Activated naive CD4-positive, alpha-beta T cell treated with anti-CD3 and anti-CD28 coated beads, Interleukin-2, amount 50 U/mL, for 24 hours (primary cell): Measurements from ENCODE around the gene ZNF445.
"Not testable (repeated sequence)": the region's sequence is repeated elsewhere in the genome, so short reads cannot be mapped to it uniquely, and the experiment has no call there.

Experiments used
- H3K27ac Mint-ChIP-seq: one replicate; pipeline ENCODE4 v1.8.0; 2021; ENCODE audit warnings: mild to moderate bottlenecking, mixed read lengths
- H3K27me3 Mint-ChIP-seq: one replicate; pipeline ENCODE4 v1.8.0; 2021; ENCODE audit warnings: mixed read lengths
- H3K36me3 Mint-ChIP-seq: one replicate; pipeline ENCODE4 v1.8.0; 2021; ENCODE audit warnings: mixed read lengths
- H3K4me1 Mint-ChIP-seq: one replicate; pipeline ENCODE4 v1.8.0; 2021; ENCODE audit warnings: mixed read lengths
- H3K4me3 Mint-ChIP-seq: one replicate; pipeline ENCODE4 v1.8.0; 2021; ENCODE audit warnings: mild to moderate bottlenecking, mixed read lengths
- H3K9me3 Mint-ChIP-seq: one replicate; pipeline ENCODE4 v1.8.0; 2021; ENCODE audit warnings: mixed read lengths

The ZNF445 gene

DNA sequence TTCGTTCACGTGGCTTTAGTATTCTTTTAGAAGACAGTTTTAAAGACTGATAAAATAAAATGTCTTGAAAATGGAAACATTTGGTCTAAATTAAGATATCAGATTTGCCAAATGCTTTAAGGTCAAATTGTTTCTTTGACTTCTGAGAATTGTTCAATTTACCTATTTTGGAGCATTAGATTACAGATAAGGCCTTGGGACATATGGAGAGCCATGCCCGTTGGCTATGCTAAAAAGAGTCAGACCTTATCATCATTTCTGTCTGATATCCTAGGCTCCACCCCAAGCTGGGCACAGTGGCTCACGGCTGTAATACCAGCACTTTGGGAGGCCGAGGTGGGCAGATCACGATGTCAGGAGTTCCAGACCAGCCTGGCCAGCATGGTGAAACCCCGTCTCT lies 13.0 kb downstream of the ZNF445 start:
- no peak overlapping the region for H3K27ac Mint-ChIP-seq
- H3K9me3 Mint-ChIP-seq: peaks cover 16% of the 10 kb centered on the region
- no peaks in the 10 kb centered on the region for H3K27me3 Mint-ChIP-seq
- no peak overlapping the region for H3K4me3 Mint-ChIP-seq
- peaks cover 32% of the 10 kb centered on the region for H3K36me3 Mint-ChIP-seq
- peaks cover 24% of the 10 kb centered on the region for H3K4me1 Mint-ChIP-seq

DNA sequence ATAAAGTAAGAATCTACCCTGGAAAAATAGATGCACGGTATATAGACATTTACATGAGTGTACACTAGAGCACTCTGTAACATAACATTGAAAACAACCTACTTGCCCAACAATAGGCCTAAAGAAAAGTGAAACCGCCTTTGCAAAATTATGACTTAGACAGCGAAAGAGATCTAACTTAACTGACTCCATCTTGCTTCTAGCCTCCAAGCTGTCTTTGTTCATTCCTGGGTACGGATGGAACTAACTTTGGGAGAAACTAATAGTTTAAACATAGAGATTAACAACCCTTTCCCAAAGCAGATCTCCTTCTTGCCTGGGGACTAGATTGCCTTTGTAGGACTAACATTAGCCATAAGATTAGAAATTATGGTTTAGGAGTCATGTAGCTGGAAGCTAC lies 17.4 kb downstream of the ZNF445 start:
- H3K4me3 Mint-ChIP-seq, H3K27ac Mint-ChIP-seq, H3K4me1 Mint-ChIP-seq, H3K27me3 Mint-ChIP-seq: not testable (repeated sequence)
- H3K9me3 Mint-ChIP-seq: peaks cover 16% of the 10 kb centered on the region
- peaks cover 47% of the 10 kb centered on the region for H3K36me3 Mint-ChIP-seq

DNA sequence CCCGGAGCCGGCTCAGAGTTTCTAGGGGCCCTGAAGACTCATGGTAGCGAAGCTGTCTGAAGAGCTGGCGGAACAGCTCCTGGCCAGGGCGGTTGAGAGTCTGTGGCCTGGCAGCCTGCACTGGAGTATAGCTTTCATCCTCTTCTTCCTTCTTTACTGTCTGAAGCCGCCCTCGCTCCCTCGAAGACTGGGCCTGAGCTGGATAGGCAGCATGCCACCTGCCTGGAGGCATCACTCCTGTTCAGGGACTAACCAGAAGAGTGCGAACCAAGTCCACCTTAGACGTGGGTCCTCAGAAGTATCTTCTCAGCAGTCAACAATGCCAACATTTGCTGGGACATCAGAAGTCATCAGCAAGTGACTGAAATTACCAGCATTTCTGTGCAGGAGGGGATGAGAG lies 22.2 kb downstream of the ZNF445 start:
- H3K27me3 Mint-ChIP-seq: no peaks in the 10 kb centered on the region
- peaks cover 5% of the 10 kb centered on the region for H3K9me3 Mint-ChIP-seq
- H3K27ac Mint-ChIP-seq: no peak overlapping the region
- H3K36me3 Mint-ChIP-seq: peaks cover 42% of the 10 kb centered on the region
- no peak overlapping the region for H3K4me3 Mint-ChIP-seq
- H3K4me1 Mint-ChIP-seq: peaks cover 4% of the 10 kb centered on the region

DNA sequence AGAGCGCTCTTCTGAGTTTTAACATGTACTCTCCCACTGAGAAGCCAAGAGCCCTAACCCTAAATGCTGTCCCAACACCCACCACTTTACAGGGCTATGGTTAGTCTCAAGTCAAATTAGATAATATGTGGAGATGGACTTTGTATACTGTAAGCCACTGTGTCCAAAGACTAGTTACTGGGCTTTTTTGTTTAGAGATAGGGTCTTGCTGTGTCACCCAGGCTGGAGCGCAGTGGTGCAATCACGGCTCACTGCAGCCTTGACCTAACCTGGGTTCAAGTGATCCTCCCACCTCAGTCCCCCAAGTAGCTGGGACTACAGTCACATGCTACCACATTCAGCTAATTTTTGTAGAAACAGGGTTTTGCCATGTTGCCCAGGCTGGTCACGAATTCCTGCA lies 23.2 kb downstream of the ZNF445 start:
- H3K36me3 Mint-ChIP-seq: peaks cover 41% of the 10 kb centered on the region
- H3K4me1 Mint-ChIP-seq: no peaks in the 10 kb centered on the region
- H3K9me3 Mint-ChIP-seq: peaks cover 2% of the 10 kb centered on the region
- H3K4me3 Mint-ChIP-seq: no peak overlapping the region
- no peak overlapping the region for H3K27ac Mint-ChIP-seq
- no peaks in the 10 kb centered on the region for H3K27me3 Mint-ChIP-seq

DNA sequence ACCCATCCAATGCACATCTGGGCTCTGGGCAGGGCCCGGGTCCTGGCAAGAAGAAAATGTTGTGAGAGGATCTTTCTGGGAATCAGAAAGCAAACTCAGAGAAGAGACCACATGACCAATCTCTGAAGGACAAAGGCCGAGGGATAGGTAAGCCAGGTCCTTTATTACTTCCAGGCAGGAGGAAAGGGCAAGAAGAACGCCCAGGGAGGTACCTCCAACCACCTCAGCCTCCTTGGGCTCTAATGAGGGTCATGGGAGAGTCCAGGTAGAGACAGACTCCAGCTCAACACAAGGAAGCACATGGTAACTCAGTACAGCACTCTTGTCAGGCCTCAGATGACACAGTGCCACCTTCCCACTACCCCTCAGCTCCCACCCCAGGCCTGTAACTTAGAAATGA lies 26.0 kb downstream of the ZNF445 start:
- Mint-ChIP-seq H3K9me3 (peaks cover 18% of the 10 kb centered on the region), H3K4me1 (no peaks in the 10 kb centered on the region), H3K27ac (no peak overlapping the region), H3K4me3 (no peak overlapping the region), H3K36me3 (peaks cover 58% of the 10 kb centered on the region), H3K27me3 (no peaks in the 10 kb centered on the region)

DNA sequence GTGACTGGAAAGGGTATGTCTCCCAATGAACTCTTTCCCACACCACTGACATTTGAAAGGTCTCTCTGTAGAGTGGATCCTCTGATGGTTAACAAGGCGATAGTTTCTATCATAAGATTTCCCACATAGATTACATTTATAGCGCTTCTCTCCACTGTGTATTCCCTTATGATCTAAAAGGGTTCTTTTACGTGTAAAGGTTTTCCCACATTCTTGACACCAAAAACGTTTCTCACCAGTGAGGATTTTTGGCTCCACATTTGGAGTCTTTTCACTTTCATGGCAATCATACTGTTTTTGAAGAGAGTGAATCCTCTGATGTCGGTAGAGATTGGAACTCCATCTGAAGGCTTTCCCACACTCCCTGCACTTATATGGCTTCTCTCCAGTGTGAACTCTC lies 30.5 kb downstream of the ZNF445 start:
- Mint-ChIP-seq H3K36me3 (peaks cover 55% of the 10 kb centered on the region), H3K4me3 (no peak overlapping the region), H3K27me3 (no peaks in the 10 kb centered on the region), H3K4me1 (peaks cover 22% of the 10 kb centered on the region), H3K9me3 (peaks cover 18% of the 10 kb centered on the region), H3K27ac (no peak overlapping the region)

DNA sequence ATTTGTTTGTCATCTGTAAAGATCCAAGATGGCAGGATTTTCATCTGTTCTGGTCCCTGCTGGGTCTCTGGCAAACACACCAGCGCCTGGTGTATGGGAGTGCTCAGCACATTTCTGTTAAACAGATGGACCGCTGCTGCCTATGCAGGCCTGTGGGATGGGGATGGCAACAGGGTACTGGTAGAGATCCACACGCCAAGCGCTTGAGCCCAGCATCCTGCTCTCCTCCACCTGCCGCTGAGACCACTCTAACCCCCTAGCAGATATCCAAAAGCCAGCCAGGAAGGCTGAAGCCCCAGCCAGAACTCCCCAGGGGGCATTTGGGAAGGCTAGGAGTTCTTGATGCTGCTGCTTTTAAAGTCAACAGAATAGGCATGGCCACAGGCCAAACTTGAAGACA lies 31.7 kb downstream of the ZNF445 start:
- Mint-ChIP-seq H3K27ac (peak overlapping the region; percentile 61), H3K27me3 (no peaks in the 10 kb centered on the region), H3K9me3 (peaks cover 18% of the 10 kb centered on the region), H3K4me1 (peaks cover 30% of the 10 kb centered on the region), H3K36me3 (peaks cover 54% of the 10 kb centered on the region), H3K4me3 (no peak overlapping the region)

DNA sequence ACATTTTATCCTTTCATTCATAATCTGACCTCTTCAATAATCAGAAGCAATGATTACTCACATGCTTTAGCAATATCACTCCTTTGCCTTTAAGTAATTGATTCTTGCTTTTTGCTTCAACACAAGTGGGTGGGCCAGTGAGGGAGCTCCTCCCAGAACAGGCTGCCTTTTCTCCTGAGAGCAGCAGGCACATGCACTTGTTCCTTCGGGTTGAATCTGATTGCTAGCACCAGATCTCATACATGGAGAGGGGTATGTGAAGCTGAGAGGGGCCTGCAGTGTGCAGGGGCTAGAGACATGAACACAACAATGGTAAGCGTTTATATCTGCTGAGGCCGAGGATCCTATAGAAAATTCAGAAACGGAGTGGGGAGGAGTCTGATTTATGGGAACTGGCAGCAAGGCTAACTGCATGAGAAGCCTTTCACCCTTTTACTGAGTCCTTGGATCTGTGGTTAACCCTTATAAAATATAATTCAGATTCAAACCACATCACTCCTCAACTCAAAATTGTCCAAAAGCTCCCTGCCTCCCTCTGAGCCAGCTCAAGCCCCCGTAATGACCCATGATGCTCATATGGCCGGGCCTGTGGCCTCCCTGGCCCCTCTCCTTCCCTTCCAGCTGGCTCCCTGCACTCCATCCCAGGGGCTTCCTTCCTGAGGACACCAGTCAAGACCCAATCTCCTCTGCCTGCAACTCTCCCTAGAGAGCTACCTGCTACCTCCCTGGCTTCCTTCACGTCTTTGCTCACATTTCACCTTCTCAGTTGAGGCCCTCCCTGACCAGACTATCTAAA lies 32.4 kb downstream of the ZNF445 start:
- H3K9me3 Mint-ChIP-seq: peaks cover 18% of the 10 kb centered on the region
- no peaks in the 10 kb centered on the region for H3K27me3 Mint-ChIP-seq
- H3K36me3 Mint-ChIP-seq: peaks cover 47% of the 10 kb centered on the region
- H3K4me1 Mint-ChIP-seq: peaks cover 37% of the 10 kb centered on the region
- H3K4me3 Mint-ChIP-seq: no peak overlapping the region
- peak overlapping the region; percentile 61 for H3K27ac Mint-ChIP-seq

DNA sequence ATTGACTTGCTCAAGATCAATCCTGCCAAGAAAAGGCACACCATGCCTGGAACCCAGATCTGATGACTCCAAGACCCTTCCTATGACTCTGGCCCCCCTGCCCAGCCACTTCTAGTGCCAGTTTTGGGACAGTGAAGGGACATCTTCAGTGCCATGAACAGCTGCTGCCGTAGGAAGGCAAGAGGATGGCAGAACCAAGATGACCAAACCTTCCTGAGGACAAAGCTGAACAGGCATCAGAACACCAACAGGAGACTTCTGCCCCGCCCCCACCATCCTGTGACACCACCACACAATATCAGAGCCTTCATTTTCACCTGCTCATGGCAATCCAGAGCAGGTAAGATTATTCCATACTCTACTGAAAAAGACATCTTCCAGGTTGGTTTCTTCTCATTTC lies 33.0 kb downstream of the ZNF445 start:
- Mint-ChIP-seq H3K4me1 (peaks cover 44% of the 10 kb centered on the region), H3K36me3 (peaks cover 44% of the 10 kb centered on the region), H3K27me3 (no peaks in the 10 kb centered on the region), H3K4me3 (no peak overlapping the region), H3K9me3 (peaks cover 17% of the 10 kb centered on the region), H3K27ac (no peak overlapping the region)

DNA sequence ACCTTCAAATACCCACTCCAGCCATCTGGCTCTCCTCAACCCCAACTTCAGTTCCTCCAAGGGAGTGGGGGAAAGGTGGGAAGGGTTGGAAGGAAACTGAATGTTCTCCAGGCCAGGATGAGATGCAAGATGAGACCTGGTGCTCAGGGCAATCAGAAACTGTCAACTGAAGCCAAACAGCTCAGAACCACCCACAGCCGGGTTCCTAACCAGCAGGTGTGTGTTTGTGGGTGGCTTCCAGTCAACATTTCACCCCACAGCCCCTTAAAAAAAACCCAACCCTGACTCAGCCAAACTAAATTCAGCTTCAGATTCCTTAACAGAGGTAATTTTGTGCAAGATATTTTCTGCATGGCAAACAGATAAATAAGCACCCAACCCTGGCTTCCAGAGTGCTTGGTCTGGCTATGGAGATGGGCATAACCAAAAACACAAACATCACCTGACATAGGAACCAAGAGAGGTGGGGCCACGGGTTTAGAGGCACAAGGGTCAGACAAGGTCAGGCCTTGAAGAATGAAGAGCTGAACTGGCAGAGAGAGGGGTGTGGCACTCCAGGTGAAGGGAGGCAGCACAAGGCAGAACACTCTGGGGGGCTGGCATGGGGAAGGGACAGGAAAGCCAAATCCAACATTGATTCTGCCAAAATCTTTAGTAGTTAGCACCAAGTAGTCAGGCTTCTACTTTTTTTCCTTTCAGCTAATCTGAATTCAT lies 34.7 kb downstream of the ZNF445 start:
- Mint-ChIP-seq H3K27me3 (no peaks in the 10 kb centered on the region), H3K4me3 (no peak overlapping the region), H3K27ac (peak overlapping the region; percentile 74), H3K9me3 (peaks cover 3% of the 10 kb centered on the region), H3K36me3 (peaks cover 28% of the 10 kb centered on the region), H3K4me1 (peaks cover 48% of the 10 kb centered on the region)

DNA sequence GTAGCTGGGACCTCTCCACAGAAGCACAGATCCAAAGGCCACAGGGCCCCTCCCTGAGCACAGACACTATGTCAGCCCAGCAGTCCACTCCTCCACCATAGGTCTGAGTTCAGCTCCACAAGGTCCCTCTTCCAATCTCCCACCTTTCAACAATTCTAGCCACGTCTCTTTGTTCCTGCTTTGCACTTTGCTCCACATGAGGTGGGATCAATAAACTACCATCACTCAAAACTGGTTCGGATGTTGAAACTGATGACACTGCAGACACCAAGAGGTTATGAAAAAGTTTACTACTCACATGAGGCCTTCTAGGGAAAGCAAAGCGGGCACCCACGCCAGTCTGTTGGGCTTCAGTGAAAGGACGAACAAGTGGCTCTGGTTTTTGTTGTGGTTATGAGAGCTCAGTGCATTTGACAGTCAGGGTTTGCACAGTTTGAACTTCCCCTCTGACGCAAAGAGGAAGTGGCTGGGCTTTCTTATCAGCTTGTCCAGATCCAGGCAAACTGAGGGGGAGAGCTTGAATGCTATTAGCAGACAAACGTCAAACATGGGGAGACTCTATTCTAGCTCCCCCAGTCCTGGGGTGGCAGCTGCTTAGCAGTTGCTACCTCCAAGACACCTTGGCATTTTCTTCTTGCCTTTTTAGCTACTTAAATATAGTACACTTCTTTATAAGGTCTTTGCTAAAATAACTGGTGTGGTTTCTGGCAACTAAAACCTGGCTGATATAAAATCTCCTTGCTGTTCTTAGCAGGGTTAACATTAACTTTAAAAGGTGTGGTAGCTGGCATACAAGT lies 37.8 kb downstream of the ZNF445 start:
- Mint-ChIP-seq H3K27me3 (no peaks in the 10 kb centered on the region), H3K9me3 (no peaks in the 10 kb centered on the region), H3K4me3 (peak overlapping the region; percentile 54), H3K4me1 (peaks cover 40% of the 10 kb centered on the region), H3K36me3 (peaks cover 9% of the 10 kb centered on the region), H3K27ac (peak overlapping the region; percentile 91)

DNA sequence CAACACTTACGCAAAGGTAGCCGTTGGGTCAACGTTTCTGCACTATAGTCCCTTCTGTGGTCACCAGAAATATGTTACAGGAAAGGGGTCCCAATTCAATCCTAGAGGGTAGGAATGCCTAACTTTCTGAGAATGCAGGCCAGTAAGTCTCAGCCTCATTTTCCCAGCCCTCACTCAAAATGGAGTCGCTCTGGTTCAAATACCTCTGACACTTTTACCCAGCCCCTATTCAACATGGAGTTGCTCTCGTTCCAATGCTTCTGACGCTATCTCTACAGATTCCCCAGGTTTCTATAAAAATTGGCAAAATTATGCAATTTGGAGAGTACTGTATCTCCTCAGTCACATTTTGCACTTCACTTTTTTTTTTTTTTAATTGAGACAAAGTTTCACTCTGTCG lies 39.7 kb downstream of the ZNF445 start:
- Mint-ChIP-seq H3K4me1 (peaks cover 32% of the 10 kb centered on the region), H3K9me3 (no peaks in the 10 kb centered on the region), H3K27me3 (no peaks in the 10 kb centered on the region), H3K27ac (no peak overlapping the region), H3K36me3 (peaks cover 2% of the 10 kb centered on the region), H3K4me3 (no peak overlapping the region)

DNA sequence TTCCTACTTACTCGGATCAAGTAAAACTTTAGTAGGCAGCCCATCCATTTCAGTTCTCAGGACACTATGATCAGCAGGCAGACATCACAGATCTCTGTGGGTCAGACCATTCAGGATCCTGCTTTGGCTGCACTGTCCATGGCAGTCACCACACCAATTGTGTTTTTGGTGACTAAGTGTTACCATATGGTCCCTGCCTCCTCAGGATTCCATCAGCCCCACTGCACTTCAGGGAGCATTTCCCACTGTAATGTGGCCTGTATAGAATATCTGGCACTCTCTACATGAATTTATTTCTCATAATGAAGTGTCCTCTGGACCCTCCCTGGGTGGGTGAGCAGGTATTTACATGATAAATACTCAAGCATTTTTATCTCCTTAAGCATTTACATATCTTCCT lies 41.3 kb downstream of the ZNF445 start:
- Mint-ChIP-seq H3K36me3 (no peaks in the 10 kb centered on the region), H3K4me1 (peaks cover 19% of the 10 kb centered on the region), H3K9me3 (no peaks in the 10 kb centered on the region), H3K4me3 (no peak overlapping the region), H3K27me3 (no peaks in the 10 kb centered on the region), H3K27ac (no peak overlapping the region)

DNA sequence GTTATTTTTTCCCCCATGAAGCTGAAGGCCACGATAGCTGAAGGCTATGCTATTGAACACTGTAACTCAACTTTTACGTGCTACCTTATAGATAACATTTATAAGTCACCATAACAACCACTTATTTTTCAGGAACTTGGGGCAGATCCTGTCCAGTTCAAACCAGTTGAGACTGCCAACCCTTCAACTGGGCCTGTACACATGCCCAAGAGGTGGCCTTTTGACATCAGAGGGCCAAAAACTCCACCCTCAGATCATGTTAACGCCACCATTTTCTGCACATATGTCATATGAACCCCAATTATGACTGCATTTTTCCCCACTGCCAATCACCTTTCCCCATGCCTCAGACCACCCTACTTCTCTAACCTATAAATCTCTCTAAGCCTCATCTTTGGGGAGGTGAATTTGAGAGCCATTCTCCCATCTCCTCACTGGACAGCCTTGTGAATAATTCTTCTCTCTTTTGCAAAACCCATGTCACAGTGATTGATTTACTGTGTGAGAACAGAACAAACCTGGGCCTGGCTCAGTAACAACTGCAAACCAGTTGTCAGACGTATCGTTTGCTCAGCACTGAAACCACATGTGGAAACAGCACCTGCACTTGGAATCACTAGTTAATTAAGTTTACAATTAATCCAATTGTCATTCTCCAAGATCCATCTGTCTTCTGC lies 42.5 kb downstream of the ZNF445 start:
- no peaks in the 10 kb centered on the region for H3K9me3 Mint-ChIP-seq
- peaks cover 9% of the 10 kb centered on the region for H3K4me1 Mint-ChIP-seq
- H3K27me3 Mint-ChIP-seq: no peaks in the 10 kb centered on the region
- no peaks in the 10 kb centered on the region for H3K36me3 Mint-ChIP-seq
- no peak overlapping the region for H3K4me3 Mint-ChIP-seq
- H3K27ac Mint-ChIP-seq: no peak overlapping the region

DNA sequence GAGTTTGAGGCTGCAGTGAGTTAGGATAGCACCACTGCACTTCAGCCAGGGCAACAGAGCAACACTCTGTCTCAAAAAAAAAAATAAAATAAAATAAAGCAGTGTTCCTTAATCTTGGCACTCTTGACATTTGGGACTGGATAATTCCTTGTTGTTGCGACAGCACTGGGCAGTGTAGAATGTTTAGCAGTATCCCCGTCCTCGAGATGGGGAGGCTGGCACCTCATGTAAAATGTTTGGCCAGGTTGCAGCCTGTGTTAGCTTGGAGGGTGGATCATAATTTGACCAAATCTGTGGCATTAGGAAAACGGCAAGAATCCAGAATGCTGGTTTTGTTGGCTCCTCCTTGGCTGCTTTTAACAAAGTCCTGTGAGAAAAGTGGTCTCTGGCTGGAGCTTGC lies 47.0 kb downstream of the ZNF445 start:
- H3K4me3 Mint-ChIP-seq: no peak overlapping the region
- no peaks in the 10 kb centered on the region for H3K4me1 Mint-ChIP-seq
- H3K9me3 Mint-ChIP-seq: no peaks in the 10 kb centered on the region
- no peaks in the 10 kb centered on the region for H3K27me3 Mint-ChIP-seq
- no peaks in the 10 kb centered on the region for H3K36me3 Mint-ChIP-seq
- no peak overlapping the region for H3K27ac Mint-ChIP-seq
